Nephron (organoid): Measurements from ENCODE around the gene TM4SF18.
"Not testable (repeated sequence)": the region's sequence is repeated elsewhere in the genome, so short reads cannot be mapped to it uniquely, and the experiment has no call there.

Experiments used
- H3K27ac Mint-ChIP-seq, 3 experiments: 2 replicates each; pipeline ENCODE4 v1.8.0; 2020; ENCODE audit warnings: mixed read lengths in 3 of 3, mild to moderate bottlenecking in 2 of 3, moderate library complexity in 1 of 3
- H3K27me3 Mint-ChIP-seq: 2 replicates; pipeline ENCODE4 v1.8.0; 2021; ENCODE audit warnings: low read depth, mild to moderate bottlenecking, moderate library complexity, mixed read lengths
- H3K36me3 Mint-ChIP-seq: 2 replicates; pipeline ENCODE4 v1.8.0; 2020; ENCODE audit warnings: low read depth, mixed read lengths
- H3K4me1 Mint-ChIP-seq: 2 replicates; pipeline ENCODE4 v1.8.0; 2020; ENCODE audit warnings: mixed read lengths
- H3K4me3 Mint-ChIP-seq, 3 experiments: 2 replicates each; pipeline ENCODE4 v1.8.0; 2020; ENCODE audit warnings: mild to moderate bottlenecking in 3 of 3, mixed read lengths in 3 of 3, moderate library complexity in 2 of 3
- H3K9me3 Mint-ChIP-seq: 2 replicates; pipeline ENCODE4 v1.8.0; 2020; ENCODE audit warnings: mixed read lengths
- TF ChIP-seq, protein P1 (sequence below), 3 experiments: fragments of 200-600 bp; sonication (generic); IDR thresholded peaks; one replicate each; pipeline ENCODE4 v1.5.0; 2021; ENCODE audit warnings: antibody characterized with exemption in 3 of 3; ENCODE audit not compliant: unreplicated experiment in 3 of 3

TM4SF18 gene

DNA sequence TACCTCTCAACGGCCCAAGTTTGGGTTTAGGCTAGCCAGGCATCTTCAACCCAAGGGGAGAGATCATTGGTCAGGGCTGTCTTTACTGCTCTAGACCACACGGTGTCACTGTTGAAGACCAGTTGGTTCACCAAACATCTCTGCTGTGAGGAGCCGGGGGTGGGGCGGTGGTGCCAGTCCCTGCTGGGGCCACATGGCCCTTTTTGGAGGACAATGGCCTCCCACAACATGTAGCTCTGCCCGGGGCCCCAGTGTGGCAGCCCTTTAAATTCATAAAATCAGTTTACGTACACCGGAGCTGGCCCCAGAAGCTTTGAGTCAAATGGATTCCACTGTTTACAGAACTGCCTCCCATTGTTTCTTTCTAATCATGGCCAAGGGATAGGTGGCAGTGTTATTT, 19.1 kb upstream of the TM4SF18 start:
- Mint-ChIP-seq H3K4me1 (no peaks in the 10 kb centered on the region), H3K27me3 (peaks cover 11% of the 10 kb centered on the region), H3K4me3 (no peak overlapping the region), H3K27ac (no peak overlapping the region), H3K9me3 (no peaks in the 10 kb centered on the region), H3K36me3 (no peaks in the 10 kb centered on the region)
- TF ChIP-seq, protein P1, sequence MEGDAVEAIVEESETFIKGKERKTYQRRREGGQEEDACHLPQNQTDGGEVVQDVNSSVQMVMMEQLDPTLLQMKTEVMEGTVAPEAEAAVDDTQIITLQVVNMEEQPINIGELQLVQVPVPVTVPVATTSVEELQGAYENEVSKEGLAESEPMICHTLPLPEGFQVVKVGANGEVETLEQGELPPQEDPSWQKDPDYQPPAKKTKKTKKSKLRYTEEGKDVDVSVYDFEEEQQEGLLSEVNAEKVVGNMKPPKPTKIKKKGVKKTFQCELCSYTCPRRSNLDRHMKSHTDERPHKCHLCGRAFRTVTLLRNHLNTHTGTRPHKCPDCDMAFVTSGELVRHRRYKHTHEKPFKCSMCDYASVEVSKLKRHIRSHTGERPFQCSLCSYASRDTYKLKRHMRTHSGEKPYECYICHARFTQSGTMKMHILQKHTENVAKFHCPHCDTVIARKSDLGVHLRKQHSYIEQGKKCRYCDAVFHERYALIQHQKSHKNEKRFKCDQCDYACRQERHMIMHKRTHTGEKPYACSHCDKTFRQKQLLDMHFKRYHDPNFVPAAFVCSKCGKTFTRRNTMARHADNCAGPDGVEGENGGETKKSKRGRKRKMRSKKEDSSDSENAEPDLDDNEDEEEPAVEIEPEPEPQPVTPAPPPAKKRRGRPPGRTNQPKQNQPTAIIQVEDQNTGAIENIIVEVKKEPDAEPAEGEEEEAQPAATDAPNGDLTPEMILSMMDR (IDR thresholded peaks at IDR 0.05; ENCODE audit: unreplicated experiment in 3 of 3), result peak; percentile 60 to 64 (median 61)

DNA sequence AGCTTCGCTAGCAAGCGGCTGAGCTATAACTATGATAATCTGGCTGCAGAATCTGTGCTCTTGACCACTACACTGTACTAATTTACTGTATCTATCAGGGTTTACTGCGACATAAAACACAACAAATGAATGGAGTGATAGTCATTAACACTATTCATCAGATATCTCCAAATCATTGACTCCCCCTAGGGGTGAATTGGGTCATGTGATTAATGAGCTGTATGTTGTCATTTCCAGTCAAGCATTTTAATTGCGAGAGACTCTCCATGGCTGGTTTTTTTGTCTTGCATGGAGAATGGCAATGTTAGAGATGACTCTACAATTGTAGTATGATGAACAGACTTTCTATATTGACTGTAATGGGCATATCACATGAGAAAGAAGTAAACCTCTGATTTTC, 10.5 kb upstream of the TM4SF18 start:
- Mint-ChIP-seq H3K4me1 (no peaks in the 10 kb centered on the region), H3K27ac (no peak overlapping the region), H3K4me3 (no peak overlapping the region), H3K36me3 (no peaks in the 10 kb centered on the region), H3K9me3 (no peaks in the 10 kb centered on the region), H3K27me3 (peaks cover 6% of the 10 kb centered on the region)
- TF ChIP-seq, protein P1 (IDR thresholded peaks at IDR 0.05; ENCODE audit: unreplicated experiment in 3 of 3), result no peak

DNA sequence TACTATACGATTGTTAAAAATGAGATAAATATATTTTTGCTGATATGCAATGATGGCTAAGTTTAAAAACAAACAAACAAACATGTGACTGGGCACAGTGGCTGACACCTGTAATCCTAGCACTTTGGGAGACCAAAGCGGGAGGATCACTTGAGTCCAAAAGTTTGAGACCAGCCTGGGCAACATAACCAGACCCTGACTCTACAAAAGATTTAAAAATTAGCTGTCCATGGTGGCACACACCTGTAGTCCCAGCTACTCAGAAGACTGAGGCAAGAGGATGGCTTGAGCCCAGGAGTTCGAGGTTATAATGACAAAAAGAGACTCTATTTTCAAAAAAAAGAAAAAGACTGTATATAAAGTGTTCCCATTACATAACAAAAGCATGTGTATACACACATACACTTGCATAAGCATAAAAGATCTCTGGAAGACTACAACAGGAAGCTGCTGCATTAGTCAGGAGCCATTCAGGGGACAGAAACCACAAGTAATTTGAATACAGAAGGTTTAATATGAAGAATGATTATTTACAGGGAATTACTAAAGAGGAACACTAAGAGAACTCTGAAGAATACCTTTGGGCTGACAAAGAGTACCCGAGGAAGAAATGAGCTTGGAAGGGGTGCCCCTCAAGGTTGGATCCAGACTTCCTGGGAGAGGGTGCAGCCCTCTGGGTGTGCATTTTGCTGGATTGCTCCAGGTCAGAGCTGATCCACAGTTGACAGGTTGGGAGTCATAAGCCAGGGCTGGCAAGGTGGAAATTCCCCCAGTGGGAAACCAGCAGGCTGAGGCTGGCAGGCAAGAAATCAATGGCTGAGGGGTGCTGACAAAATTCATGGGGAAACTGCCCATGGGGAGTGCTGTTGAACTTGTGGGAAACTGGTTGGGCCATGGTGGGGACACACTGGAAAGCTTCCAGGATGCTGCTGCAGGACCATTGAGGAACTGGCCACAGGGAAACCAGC, 9.3 kb upstream of the TM4SF18 start:
- H3K4me1 Mint-ChIP-seq, result no peaks in the 10 kb centered on the region
- H3K36me3 Mint-ChIP-seq, result no peaks in the 10 kb centered on the region
- TF ChIP-seq, protein P1 (IDR thresholded peaks at IDR 0.05; ENCODE audit: unreplicated experiment in 3 of 3), result no peak
- no peak overlapping the region for H3K4me3 Mint-ChIP-seq
- peaks cover under 1% of the 10 kb centered on the region for H3K27me3 Mint-ChIP-seq
- no peaks in the 10 kb centered on the region for H3K9me3 Mint-ChIP-seq
- no peak overlapping the region for H3K27ac Mint-ChIP-seq

DNA sequence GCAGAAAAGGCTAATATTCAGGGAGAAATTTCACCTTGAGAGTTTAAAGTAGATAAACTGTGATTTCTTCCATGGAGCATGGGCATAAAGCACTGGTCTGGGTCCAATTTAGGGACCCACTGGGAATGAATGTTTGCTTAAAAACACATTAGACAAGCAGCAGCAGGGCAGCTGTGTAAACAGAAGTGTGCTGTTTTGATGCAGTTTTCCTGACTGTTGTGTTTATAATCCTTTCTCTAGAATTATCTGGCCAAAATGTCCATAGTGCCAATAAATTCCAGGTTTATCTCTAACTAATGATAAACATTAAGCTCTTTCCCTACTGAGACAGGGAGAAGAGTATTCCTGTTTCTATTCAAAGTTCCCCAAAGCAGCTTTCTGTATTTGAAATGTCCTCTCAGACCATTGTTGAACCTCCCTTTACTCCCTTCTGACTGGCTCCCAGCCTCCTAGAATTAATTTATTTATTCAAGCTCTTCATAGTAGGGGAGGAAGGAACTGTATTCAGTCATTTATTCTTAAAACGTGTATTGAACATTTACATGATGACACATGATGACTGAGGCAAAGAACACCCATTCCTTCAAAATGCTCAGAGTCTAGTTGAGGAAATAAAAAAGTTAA, 7.0 kb upstream of the TM4SF18 start:
- H3K4me3 Mint-ChIP-seq, result no peak overlapping the region
- peak overlapping the region in 2 of 3 experiments; percentile 42 to 82 for H3K27ac Mint-ChIP-seq
- no peaks in the 10 kb centered on the region for H3K27me3 Mint-ChIP-seq
- TF ChIP-seq, protein P1 (IDR thresholded peaks at IDR 0.05; ENCODE audit: unreplicated experiment in 3 of 3), result no peak
- H3K36me3 Mint-ChIP-seq, result no peaks in the 10 kb centered on the region
- no peaks in the 10 kb centered on the region for H3K4me1 Mint-ChIP-seq
- no peaks in the 10 kb centered on the region for H3K9me3 Mint-ChIP-seq

DNA sequence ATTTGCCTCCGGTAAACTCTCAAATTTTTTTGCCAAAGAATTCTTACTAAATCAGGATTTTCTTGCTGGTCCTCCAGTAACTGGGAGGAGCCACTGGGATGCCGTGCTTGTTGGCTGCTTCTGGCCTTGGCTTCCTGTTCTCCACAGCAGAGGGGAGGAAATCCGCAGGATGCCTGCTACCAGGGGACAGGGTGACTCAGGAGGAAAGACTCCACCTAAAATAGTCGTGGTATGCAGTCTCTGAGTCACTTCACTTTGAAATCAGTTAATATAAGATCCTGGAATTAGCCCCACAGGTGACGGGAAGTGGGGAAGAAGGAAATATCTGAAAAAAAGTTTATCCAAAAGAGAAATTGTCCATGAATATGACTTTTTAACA, 6.5 kb upstream of the TM4SF18 start:
- no peak overlapping the region for H3K4me3 Mint-ChIP-seq
- H3K27ac Mint-ChIP-seq, result peak overlapping the region in 2 of 3 experiments; percentile 19 to 82
- H3K27me3 Mint-ChIP-seq, result no peaks in the 10 kb centered on the region
- TF ChIP-seq, protein P1 (IDR thresholded peaks at IDR 0.05; ENCODE audit: unreplicated experiment in 3 of 3), result no peak
- H3K4me1 Mint-ChIP-seq, result no peaks in the 10 kb centered on the region
- H3K36me3 Mint-ChIP-seq, result no peaks in the 10 kb centered on the region
- no peaks in the 10 kb centered on the region for H3K9me3 Mint-ChIP-seq

DNA sequence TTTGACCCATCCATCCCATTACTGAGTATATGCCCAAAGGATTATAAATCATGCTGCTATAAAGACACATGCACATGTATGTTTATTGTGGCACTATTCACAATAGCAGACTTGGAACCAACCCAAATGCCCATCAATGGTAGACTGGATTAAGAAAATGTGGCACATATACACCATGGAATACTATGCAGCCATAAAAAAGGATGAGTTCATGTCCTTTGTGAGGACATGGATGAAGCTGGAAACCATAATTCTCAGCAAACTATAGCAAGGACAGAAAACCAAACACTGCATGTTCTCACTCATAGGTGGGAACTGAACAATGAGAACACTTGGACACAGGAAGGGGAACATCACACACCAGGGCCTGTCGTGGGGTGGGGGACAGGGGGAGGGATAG, 4.0 kb upstream of the TM4SF18 start:
- not testable (repeated sequence) for H3K27me3 Mint-ChIP-seq, H3K4me1 Mint-ChIP-seq, H3K27ac Mint-ChIP-seq, H3K9me3 Mint-ChIP-seq, H3K36me3 Mint-ChIP-seq, H3K4me3 Mint-ChIP-seq
